HG03460 (cell line): ENCODE data around the gene SLC2A5.
A peak's percentile ranks its signal among the peaks of the same experiment; 100 is the strongest.
"Not testable (repeated sequence)": the region's sequence is repeated elsewhere in the genome, so short reads cannot be mapped to it uniquely, and the experiment has no call there.

Source experiments
- ATAC-seq: cut with Tn5 transposase; IDR thresholded peaks from one replicate; pipeline ENCODE4 v1.9.1; 2021; ENCODE audit not compliant: unreplicated experiment

SLC2A5 gene, protein sequence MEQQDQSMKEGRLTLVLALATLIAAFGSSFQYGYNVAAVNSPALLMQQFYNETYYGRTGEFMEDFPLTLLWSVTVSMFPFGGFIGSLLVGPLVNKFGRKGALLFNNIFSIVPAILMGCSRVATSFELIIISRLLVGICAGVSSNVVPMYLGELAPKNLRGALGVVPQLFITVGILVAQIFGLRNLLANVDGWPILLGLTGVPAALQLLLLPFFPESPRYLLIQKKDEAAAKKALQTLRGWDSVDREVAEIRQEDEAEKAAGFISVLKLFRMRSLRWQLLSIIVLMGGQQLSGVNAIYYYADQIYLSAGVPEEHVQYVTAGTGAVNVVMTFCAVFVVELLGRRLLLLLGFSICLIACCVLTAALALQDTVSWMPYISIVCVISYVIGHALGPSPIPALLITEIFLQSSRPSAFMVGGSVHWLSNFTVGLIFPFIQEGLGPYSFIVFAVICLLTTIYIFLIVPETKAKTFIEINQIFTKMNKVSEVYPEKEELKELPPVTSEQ

DNA sequence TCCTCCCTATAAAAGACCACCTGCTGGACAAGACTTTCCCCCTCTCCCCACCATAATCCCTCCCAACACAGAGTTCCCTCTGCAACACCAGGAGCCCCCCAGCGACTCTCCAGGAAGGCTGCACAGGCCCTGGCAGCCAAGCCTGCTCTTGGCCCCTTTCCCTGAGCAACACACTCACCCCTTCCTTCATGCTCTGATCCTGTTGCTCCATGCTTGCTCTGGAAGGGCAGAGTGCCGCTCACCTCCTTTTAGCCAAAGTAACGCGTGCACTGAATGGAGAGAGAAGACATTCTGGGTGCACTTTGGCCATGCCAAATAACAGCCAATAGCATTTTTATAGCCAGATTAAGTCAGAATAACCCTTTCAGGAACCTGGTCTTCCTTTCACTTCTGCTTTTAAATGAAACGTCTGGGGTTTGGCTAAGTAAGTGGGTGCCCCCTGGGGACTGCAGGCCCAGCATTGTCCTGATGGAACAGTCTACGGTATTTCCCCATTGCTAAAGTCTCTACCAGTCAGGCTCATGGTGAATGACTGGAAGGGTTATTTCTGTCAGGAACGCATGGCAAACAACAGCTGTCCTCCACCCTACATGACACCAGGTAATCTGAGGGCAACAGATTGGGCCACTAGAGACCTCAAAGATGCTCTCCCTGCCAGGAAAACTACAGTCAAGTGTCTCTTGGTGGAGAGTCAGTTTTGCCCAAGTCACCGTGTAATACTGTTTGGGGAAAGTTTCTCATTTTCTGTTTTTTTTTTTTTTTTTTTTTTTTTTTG, at the start of gene SLC2A5:
Gene SLC2A5 (minus strand): TSS at position 310 of the 775 bp plus-strand sequence. CDS start 99 bp downstream, at position 211.
- ATAC-seq: peak; percentile 89

DNA sequence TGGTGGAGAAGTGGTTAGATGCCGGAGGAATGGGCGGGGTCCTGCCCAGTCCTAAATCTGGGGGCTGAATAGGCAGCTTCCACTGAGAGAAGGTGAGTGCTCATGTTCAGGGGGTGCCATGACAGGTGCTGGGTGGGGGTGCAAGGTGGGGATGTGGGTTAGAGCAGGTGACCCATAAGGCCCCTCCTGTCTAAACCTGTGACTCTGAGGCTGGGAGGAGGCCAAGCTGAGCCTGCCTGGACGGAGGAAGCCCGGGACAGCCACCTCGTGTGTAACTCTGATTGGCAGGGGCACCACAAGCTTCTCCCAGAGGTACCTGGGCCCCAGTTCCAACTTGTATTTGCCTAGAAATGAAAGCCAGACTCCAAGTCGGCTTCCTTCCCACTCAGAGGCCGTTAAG, 48.8 kb upstream of the SLC2A5 start:
- ATAC-seq: no peak

DNA sequence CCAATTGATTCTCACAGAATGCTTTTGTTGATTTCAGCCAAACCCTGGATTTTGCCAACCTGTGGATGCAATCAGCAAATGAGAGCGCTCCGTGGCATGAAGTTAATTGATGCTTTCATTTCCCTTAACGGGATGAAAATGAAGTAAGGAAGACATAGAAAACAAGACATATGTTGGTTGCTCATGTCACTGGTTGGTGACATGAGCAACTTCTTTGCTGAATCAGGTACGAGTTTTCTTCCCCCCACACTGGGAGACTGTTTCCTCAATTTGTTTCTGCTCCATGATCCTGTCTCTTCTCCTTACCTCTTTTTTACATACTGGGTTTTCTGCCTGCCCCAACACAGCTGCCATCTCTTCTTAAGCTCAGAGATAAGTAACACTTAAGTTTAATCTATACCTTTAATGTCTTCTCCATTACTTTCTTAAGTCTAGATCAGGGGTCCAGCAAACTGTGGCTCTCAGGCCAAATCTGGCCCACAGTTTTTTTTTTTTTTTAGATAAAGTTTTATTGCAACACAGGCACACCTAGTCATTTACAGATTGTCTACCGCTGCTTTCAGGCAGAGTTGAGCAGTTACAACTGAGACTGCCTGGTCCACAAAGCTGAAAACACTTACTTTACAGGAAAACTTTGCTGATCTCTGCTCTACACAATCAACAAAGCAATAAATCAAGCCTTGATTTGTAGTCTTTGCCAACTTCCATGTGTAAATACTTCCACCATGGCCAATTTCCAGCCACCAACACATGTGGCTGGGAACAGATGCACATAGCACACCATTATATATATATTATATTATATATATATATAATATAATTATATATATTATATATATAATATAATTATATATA, 46.1 kb upstream of the SLC2A5 start:
- no peak for ATAC-seq

DNA sequence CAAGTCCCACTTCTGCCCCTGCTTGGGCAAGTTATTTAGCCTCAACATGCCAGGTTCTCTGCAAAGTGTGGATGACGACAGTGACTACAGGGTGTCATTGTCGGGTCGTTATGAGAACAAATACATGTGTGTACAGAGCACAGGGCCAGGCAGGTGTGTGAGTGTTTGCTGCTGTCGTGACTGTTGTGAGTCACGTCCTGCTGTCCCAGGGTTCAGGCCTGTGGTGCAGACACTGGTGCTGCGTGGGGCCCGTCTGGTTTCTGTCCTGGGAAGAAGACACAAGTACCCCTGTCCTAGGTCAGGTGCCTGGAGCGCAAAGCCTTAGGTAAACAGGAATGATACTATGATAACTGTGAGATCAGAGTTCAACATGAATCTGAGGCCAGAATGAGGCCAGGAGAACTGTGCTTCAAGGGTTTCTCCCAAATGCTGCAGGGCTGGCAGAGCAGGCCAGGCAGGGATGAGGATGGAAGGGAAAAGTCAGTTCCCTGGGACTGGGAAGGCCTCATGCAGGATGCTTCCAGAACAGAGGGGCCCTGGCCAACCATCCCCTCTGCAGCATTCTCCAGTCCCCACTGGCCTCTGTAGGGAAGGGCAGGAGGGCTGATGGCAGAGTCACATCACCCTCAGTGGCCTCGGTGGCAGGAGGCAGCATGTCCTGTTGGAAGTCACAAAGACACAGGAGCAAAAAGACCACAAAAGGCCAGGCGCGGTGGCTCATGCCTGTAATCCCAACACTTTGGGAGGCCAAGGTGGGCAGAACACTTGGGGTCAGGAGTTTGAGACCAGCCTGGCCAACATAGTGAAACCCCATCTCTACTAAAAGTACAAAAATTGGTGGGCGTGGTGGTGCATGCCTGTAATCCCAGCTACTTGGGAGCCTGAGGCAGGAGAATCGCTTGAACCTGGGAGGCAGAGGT, 43.8 kb upstream of the SLC2A5 start:
- no peak for ATAC-seq

DNA sequence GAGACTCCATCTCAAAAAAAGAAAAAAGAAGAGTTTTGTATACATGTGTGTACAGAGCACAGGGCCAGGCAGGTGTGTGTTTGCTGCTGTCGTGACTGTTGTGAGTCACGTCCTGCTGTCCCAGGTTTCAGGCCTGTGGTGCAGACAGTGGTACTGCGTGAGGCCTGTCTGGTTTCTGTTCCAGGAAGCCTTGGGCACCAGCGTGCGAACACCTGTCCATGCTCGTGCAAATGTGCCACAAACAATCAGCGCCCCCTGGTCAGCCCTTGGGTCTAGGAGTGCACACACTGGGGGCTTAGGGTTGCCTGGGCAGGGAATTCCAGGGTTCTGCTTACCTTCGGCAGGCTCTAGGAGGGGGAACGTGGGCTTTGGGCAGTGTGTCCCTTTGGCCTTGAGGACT, 42.5 kb upstream of the SLC2A5 start:
- ATAC-seq: no peak

DNA sequence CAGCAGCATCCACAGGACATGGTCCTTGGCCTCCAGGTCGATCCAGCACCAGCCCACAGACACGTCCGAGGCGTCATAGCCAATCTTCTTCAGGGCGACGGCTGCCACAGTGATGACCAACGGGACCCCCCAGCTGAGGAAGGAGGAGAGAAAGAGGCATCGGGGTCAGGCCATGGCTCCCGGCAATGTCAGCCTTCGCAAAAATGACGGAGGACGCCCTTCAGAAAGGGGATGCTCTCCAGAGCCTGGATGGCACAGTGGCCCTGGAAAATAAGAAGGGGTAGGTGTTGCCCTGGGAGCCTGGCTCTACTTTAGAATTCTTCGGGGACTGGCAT, 41.9 kb upstream of the SLC2A5 start:
- ATAC-seq: no peak

DNA sequence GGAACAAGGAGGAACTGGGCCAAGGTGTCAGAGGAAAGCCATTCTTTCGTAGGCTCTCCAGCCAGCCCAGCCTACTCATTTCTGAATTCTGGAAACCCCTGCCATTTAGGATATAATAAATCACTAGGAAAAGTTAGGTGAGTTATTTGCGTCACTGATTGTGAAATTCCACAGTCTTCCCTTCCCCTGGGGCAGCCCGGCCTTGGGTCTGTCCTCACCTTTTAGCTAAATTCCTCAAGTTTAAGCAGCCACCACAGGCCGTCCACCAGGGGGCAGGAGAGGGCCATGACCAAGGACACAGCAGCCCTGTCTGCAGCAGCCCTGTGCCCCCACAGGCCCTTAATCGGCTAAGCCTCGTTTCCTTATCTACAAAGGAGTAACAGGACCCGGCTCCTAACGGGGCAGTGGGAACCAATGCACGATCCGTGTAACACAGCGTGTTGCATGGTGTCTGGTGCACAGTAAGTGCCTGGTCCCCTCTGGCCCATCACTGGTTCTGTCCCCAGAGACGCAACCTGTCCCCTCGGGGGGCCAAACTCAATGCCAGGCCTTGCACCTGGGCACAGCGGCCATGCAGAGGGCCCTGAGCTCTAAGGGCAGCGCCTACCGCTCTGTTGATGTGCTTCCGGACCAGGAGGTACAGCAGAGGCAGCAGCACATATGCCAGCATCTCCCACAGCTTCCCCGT, 41.4 kb upstream of the SLC2A5 start:
- ATAC-seq: no peak

DNA sequence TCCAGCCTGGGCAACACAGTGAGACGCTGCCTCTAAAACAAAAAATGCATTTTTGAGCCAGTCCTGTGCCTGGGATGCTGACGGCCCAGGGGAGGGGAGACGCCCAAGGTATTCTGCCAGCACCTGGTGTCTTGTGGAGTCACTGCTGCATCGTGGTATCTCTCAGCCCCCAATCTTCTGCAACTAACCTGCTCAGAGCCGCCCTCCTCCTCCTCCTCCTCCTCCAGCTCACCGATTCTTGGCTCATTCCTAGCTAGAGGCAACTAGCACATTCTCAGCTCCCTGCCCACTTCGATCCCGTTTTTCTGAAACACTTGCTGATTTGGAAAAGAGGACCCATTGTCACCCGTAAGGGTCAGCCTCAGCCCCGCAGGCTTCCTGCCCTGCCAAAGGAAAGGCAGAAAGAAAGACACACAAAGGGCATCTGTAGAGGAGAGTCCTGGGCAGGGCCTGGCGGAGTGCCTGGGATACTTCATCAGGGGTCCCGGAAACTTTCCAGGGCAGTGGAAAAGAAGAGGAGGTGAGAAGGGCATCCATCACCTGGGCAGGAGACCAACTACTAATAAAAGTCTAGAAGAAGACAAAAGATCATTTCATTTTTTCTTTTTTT, 38.7 kb upstream of the SLC2A5 start:
- ATAC-seq: no peak

DNA sequence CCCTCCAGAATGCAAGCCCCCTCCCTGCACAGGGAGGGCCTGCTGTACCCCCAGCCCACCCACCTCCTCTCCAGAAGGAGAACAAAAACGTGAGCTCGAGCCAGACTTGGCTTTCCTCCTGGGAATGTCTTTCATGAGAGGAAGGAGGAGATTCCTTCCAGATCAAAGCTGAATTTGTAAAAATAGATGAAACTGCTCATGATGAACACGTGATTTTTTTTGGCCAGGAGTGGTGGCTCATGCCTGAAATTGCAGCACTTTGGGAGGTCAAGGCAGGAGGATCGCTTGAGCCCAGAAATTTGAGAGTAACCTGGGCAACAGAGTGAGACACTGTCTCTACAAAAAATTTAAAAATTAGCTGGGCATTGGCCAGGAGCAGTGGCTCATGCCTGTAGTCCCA, 37.7 kb upstream of the SLC2A5 start:
- ATAC-seq: no peak

DNA sequence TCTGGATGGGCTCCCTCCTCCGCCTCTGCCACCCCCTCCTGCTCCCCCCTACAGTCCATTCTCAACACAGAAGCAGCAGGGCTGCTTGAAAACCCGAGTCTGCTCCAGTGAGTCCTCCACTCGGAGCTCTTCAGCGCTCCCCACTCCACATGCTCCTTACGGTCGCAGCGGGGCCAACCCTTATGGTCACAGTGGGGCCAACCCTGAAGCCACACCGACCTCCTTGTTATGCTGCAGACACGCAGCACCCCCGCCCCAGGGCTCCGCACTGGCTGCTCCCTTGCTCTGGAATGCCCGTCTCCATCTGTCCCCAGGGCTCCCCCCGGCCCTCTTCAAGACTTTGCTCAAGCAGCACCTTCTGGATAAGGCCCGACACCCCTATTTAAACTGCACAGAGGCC, 36.9 kb upstream of the SLC2A5 start:
- no peak for ATAC-seq

DNA sequence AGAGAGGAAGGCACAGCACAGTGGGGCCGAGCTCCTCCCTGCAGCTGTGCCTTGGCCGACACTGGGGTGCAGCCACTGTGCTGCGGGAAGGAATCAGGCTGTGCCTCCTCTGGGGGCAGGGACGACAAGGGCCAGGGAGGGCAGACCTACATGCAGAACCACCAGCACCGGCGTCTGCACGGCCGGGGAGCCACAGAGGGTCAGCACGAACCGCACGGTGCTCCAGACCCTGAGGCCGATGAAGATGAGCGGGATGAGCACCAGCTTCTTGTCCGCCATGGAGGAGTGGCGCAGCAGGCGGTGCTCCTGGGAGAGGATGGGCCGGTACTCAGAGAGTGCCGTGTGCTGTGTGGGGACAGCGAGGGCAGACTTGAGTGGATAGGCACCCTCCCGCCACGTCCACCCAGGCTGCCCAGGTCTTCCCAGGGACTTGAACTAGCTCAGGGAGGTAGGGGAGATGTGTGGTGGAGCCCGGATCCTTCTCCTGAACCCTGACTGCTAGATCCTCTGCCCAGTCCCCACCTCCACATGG, 36.0 kb upstream of the SLC2A5 start:
- no peak for ATAC-seq

DNA sequence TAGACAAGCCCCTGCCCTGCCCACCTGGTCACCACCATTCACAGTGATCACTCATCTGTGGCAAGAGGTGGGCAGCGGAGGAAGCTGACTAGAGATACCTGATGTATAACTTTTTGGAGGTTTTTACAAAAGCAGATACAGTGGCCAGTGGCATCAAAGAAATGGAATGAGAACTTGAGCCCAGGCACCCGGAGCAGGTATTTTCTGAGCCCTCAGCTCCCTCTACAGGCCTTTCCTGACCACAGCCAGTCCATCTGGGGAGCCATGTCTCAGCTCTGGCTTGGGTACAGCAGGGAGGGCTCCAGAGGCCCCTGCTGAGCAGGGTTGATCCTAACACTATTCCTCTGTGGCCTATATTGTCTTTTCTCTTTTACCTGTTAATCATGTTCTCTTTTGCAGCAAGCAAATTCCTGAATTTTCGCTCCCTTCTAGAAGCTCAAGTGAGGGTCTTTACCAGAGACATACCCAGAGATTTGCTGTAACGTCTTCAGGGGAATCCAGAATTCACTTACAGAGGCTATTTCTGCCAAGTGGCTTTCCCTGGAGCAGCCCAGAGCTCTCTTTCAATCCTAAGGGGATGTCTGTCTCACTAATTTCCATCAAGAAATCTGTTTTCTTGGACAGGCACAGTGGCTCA, 32.2 kb upstream of the SLC2A5 start:
- no peak for ATAC-seq

DNA sequence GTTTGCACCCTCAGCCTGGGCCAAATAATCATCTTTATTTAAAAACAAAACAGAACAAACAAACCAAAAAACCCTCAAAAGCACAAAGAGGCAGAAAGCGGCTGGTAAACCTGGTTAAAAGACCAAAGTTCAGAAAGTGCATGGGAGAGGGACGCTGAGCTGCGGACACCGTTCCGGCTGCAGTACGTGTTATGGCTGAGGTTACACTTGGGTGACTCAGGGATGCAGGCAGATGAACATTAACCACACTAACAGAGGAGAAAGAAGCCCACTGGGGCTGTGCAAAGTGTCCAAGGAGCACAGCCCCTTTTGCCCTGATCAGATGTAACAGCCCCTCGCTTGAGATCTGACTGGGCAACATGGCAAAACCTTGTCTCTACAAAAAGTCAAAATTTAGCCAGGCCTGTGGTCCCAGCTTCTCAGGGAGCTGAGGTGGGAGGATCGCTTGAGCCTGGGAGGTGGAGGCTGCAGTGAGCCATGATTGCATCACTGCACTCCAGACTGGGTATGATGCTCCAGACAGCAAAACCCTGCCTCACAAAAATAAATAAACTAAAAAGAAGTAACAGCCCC, 31.1 kb upstream of the SLC2A5 start:
- ATAC-seq: no peak

DNA sequence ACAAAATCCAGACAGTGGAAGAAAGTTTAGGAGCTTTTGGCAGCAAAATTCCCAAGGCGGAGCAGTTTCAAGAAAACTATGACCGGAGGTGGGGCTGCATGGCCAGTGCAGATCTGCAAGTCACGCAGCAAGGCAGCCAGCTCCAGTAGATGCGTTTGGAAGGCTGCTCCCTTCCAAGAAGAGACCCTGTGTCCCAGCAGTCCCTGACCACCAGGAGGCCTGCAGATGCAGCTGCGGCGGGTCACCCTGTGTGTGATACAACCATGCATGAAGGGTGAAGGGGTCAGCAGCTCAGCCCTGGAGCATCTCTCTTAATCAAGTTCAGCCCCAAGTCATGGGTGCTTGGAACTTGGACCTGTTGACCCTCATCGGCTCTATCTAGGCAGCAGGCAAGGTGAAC, 30.1 kb upstream of the SLC2A5 start:
- no peak for ATAC-seq

DNA sequence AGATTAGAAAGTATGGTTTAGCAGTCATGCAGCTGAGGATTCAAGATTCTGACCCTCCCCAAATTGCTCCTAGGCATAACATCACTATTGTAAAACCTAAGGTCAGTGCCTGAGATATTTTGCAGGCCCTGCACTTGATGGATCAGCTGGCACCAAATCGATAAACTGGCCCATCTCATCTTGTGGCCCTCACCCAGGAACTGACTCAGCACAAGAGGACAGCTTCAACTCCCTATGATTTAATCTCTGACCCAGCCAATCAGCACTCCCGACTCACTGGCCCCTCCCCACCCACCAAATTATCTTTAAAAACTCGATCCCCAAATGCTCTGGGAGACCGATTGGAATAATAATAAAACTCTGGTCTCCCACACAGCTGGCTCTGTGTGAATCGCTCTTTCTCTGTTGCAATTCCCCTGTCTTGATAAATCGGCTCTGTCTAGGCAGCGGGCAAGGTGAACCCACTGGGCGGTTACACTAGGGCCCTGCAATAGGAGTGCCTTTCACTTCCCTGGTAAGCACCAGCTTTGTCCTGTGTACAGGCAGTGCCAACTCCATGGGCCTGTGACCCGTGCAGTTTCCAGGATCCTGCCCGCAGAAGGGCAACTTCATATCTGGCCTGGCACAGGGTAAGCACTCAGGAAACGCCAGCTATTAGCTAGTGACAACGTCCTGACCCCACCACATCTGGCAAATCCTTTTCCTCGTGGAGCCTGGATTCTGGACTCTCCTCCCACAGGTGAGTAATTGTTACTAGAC, 28.7 kb upstream of the SLC2A5 start:
- no peak for ATAC-seq

DNA sequence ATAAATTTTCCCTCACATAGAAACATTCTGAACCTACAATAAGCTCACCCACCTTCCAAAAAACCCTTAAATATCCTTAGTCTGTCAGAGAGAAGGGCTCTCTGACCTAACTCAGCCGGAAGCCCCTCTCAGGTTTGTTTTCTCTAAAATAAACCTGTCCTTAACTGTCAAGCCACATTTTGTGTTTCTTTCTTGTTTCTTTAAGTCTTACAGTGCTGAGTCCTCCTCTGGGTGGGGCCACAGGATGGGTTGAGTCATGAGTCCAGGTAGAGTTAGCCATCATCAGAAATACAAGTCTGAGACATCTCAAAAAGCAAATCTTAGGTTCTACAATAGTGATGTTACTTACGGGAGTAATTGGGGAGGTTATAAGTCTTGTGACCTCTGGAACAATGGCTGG, 26.4 kb upstream of the SLC2A5 start:
- no peak for ATAC-seq

DNA sequence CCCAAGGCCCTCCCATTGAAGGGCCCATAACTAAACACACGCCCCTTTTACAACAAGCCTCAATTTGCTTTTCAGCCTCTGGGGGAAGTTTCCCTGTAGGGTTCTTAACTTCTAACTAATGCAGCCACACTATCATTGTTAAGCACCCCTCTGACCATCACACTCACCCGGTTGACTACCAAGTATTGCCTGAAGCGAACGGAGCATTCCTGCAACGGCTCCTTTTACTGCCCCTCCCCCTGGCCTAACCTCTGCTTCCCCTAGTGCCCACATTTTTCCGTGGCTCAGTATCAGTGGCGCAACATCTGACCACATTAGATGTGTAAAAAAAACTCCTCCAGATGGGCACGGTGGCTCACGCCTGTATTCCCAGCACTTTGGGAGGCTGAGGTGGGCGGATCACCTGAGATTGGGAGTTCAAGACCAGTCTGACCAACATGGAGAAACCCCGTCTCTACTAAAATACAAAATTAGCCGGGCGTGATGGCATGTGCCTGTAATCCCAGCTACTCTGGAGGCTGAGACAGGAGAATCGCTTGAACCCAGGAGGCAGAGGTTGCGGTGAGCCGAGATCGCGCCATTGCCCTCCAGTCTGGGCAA, 24.7 kb upstream of the SLC2A5 start:
- not testable (repeated sequence) for ATAC-seq
